HG03064 (cell line): ENCODE measurements around the gene BRIP1.
"Not testable (repeated sequence)": the region's sequence is repeated elsewhere in the genome, so short reads cannot be mapped to it uniquely, and the experiment has no call there.

Experiments
- ATAC-seq: cut with Tn5 transposase; IDR thresholded peaks from one replicate; pipeline ENCODE4 v1.9.1; 2021; ENCODE audit warnings: low read depth; ENCODE audit not compliant: unreplicated experiment

The BRIP1 gene

DNA sequence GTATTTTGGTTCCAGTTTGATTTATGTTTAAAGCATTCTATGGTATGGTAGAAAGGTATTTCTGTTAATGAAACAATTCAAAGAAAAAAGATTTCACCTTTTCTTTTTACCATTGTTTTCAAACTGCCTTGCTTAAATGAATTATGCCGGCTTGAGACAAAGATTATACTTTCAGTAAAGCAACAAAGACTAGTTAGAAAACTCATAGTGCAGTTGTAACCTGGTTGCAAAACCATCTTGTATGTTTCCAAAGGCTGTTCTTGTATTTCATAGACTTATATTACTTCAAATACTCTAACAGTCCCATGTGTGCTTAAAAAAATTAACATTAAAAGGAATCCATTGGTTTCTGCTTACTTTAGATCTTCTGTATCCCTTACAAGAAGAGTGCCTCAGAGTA, 153.8 kb downstream of the BRIP1 start:
- no peak for ATAC-seq

DNA sequence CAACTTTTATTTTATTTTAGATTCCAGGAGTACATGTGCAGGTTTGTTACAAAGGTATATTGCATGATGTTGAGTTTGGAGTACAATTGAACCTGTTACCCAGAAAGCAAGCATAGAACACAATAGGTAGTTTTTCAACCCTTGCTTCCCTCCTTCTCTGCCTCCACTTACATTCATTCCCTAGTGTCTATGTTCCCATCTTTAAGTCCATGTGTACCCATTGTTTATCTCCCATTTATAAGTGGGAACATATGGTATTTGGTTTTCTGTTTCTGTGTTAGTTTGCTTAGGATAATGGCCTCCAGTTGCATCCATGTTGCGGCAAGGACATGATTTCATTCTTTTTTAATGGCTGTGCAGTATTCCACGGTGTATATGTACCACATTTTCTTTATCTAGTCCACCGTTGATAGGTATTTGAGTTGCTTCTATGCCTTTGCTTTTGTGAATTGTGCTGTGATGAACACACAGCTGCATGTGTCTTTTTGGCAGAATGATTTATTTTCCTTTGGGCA, 158.3 kb downstream of the BRIP1 start:
- ATAC-seq: no peak

DNA sequence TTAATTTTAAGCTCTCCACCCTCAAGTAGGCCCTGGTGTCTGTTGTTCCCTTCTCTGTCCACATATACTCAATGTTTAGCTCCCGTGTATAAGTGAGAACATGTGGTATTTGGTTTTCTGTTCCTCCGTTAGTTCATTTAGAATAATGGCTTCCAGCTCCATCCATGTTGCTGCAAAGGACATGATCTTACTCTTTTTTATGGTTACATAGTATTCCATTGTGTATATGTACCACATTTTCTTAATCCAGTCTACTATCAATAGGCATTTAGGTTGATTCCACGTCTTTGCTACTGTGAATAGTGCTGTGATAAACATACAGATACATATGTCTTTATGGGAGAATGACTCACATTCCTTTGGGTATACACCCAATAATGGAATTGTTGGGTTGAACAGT, 160.9 kb downstream of the BRIP1 start:
- ATAC-seq: no peak

DNA sequence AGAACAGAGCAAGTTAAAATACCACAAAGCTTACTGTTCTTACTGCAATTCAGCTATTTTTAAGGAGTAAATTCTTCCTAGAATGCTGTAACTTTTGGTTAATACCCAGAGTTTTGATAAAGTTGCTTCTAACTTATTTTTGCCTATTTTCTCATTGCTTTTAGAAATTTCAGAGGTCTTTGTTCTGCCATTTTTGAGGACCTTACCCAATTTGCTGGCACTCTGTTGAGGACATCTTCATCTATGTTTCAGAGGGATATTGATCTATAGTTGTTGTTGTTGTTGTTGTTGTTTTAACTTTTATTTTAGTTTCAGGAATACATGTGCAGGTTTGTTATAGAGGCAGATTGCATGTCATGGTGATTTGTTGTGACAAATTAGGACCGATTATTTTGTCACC, 161.3 kb downstream of the BRIP1 start:
- no peak for ATAC-seq

DNA sequence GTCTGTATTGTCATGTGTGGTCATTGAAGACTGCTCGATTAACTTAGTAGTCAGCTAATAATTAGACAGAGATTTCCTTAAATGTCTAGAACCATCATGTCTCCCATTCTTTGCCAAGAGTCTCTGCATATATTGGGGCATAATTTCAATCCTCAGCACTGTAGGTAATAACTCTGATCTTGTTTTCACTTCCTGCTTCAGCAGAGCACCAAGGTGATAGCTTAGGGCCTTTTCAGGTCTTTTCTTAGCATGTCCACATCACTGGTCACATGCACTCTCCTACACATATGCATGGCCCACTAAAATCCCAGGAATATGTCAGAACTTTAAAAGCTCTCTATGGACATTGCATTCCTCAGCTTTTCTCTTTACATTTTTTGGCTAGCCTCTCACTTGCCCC, 162.0 kb downstream of the BRIP1 start:
- ATAC-seq: no peak

DNA sequence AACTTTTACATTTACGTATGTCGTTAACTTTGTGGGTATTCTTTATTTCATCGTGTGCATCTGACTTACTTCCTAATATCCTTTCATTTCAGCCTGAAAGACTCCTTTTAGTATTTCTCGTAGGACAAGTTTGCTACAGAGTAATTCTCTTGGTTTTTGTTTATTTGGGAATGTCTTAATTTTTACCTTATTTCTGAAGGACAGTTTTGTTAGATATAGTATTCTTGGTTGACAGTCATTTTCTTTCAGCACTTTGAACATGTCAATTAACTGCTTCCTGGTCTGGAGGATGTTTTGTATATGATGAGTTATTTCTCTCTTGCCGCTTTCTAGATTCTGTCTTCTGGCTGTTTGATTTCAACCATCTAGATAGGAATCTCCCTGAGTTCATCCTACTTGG, 163.1 kb downstream of the BRIP1 start:
- no peak for ATAC-seq

DNA sequence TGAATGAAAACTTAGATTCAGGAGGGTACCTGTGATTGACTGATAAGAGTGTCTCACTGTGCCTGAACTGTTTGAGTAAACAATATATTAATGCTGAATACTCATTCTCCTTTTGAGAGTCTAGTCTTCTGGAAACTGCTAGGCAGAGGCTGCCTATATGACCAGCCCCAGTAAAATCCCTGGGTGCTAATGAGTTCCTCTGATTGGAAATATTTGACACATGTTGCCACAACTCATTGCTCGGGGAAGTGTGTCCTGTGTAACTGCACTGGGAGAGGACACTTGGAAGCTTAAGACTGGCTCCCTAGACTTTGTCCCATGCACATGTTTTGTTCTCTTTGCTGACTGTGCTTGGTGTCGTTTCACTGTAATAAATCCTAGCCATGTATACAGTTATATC, 163.6 kb downstream of the BRIP1 start:
- ATAC-seq: no peak

DNA sequence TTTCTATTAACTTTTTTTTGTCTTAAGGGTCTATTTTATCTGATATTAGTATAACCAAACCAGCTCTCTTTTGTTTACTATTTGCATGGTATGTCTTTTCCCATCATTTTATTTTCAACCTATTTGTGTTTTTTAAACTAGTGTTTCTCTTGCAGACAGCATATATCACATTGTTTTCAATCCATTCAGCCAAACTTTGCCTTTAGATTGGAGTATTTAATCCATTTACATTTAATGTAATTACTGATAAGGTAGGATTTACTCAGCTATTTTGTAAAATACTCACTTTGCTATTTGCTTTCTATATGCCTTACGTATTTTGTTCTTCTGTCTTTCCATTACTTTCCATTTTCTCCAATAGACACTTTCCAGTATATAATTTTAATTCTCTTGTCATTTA, 164.3 kb downstream of the BRIP1 start:
- ATAC-seq: no peak

DNA sequence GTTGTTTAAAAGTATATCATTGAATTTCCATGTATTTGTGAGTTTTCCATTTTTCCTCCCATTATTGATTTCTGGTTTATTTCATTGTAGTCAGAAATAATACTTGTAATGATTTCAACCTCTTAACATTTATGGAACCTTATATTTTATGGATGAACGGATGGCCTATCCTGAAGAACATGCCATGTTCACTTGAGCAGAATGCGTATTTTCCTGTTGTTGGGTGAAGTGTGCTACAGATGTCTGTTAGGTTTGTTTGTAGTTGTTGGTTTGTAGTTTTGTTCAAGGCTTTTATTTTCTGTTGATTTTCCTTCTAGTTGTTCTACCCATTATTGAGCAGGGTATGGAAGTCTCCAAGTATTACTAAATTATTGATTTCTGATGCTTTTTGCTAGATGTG, 165.1 kb downstream of the BRIP1 start:
- ATAC-seq: no peak

DNA sequence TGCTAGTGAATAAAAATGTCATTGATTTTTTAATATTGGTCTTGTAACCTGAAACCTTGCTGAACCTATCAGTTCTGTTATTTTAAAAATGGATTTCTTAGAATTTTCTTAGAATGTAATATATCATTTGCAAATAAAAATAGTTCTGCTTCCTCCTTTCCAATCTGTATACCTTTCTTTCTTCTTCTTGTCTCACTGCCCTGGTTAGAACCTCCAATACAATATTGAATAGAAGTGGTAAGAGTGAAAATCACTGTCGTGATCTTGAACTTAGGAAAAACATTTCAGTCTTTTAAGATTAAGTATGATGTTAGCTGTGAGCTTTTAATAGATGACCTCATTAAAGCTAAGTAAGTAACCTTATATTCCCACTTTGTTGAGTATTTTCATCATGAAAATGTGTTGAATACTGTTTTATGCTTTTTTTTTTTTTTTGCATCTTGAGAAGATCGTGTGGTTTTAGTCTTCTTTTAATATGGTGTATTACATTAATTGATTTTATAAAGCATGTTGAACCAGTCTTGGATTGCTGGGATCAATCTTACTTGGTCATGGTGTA, 167.5 kb downstream of the BRIP1 start:
- no peak for ATAC-seq

DNA sequence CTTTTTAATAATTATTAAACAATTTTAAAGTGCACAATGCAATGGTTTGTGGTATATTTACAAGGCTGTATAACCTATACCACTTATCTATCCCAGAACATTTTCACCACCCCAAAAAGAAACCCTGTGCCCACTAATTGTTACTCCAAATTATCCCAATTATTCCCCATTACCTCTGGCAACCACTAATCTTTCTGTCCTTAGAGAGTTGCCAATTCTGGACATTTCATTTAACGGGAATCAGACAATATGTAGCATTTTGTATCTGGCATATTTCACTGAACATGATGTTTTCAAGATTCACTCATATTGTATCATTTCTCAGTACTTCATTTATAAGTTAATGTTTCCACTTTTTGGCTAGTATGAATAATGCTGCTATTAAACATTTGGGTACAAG, 169.2 kb downstream of the BRIP1 start:
- no peak for ATAC-seq

DNA sequence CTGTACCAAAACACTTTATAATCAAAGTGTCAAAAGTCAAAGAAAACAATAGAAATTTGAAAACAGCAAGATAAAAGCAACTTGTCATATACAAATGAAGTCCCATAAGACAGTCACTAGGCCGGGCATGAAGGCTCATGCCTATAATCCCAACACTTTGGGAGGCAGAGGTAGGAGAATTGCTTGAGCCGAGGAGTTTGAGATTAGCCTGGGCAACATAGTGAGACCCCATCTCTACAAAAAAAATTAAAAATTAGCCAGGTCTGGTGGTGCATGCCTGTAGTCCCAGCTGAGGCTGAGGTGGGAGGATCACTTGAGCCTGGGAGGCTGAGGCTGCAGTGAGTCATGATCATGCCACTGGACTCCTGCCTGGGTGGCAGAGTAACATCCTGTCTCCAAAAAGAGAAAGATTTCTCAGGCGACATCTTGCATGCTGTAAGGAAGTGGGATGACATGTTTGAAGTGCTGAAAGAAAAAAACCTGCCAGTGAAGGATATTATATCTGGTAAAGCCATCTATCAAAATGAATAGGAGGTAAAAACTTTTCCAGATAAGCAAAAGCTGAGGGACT, 173.6 kb downstream of the BRIP1 start:
- no peak for ATAC-seq

DNA sequence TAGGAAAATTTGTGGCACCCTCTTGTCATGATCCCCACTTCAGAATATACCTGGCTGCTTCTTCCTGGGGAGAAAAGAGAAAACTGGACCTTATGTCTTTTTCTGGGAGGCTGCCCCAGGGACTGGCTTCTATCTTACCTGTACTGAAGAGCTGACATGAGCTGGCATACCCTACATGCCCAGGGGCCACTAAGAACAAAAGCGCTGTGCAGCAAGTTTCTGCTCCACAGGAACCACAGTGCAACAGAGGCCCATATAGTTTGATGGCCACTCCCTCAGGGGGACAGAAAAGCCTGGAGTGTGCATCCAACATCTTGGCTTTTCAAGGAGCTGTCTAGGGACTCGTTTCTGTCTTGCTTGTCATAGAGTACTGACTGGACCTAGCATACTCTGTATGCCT, 175.6 kb downstream of the BRIP1 start:
- no peak for ATAC-seq

DNA sequence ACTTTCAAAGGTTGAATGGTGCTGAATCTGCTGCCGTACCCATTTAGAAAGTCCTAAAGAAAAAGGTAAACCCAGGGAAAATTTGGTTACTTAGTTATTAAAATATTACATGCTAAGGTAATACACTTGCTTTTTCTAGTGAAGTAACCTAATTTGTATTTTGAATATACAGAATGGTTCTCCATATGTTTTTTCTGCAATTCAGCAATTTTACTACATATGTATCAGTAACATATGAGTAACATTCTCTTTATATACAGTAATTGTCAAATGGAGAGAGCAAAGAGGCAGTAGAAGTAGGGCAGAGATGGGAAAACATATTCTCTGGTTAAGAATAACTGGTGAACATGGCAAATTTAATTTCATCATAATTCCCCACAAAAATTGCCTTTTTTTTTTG, 177.2 kb downstream of the BRIP1 start:
- ATAC-seq: no peak

DNA sequence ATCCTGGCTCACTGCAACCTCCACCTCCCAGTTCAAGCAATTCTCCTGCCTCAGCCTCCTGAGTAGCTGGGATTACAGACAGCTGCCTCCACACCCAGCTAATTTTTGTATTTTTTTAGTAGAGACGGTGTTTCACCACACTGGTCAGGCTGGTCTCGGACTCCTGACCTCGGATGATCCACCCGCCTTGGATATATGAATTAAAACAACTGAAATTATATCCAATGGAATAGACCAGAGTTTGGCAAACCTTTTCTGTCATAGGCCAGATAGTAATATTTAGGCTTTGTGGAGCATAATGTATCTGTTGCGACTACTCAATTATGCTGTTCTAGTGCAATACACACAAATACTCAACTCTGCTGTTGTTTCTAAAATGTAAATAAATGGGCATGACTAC, 178.5 kb downstream of the BRIP1 start:
- no peak for ATAC-seq

DNA sequence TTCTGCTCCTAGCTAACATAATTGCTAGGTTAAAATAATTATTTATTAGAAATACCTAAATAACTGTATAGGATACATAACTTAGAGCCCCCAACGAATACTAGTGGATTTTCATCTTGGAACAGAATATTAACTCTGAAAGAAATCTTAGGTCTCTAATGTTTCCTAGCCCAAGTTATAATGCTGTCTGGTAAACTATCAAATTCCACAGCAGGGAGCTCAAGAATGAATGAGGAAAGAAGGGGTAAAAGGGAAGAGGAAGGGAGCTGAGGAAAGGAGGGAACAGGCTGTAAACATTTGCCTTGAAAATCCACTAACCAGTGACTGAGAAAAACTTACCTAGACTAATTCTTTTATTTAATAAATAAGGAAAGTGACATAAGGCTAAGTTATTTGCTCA, 179.2 kb downstream of the BRIP1 start:
- ATAC-seq: no peak

DNA sequence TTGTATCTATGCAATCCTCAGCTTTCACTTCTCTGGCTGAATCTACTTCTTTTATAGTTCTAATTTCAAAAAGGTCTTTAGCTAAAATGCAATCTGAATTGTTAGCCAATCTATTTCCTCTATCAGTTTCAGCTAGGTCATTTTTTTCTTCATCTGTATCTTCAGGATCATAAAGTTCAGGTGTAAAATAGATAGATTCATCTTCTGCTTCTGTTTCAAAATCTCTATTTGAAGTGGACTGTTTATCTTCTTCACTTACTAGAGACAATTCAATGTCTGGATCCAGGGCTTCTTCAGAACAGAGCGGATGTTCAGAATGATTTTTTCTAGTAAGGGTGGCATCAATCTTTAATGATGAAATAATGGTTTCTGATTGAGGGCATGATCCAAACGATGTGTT, 179.9 kb downstream of the BRIP1 start:
- no peak for ATAC-seq

DNA sequence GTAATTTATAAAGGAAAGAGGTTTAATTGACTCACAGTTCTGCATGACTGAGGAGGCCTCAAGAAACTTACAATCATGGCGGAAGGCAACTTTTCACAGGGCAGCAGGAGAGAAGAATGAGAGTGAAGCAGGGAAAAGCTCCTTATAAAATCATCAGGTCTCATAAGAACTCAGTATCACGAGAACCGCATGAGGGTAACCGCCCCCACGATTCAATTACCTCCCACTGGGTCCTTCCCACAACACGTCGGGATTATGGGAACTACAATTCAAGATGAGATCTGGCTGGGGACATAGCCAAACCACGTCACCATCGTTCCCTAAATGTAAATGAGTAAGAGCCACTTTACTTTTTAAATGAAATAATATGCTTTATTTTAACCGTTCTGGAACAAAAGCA, 182.4 kb downstream of the BRIP1 start:
- ATAC-seq: no peak

DNA sequence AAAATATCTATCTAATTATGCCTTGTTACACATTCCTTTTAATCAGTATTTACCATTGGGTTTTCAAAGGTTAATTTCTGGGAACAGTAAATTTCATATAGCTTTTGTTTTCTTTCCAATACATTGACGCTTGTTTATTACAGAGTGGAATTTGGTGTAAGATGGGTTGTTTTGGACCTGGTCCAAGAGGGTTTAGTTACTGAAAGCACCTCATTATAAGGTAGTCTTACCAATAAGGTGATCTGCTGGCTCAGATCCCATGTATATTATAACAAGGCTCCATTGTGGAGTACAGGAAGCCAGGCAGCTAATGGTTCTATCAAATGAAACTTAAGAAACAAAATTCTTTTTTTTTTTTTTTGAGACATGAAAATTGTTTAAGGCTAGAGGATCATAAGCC, 185.0 kb downstream of the BRIP1 start:
- ATAC-seq: no peak

DNA sequence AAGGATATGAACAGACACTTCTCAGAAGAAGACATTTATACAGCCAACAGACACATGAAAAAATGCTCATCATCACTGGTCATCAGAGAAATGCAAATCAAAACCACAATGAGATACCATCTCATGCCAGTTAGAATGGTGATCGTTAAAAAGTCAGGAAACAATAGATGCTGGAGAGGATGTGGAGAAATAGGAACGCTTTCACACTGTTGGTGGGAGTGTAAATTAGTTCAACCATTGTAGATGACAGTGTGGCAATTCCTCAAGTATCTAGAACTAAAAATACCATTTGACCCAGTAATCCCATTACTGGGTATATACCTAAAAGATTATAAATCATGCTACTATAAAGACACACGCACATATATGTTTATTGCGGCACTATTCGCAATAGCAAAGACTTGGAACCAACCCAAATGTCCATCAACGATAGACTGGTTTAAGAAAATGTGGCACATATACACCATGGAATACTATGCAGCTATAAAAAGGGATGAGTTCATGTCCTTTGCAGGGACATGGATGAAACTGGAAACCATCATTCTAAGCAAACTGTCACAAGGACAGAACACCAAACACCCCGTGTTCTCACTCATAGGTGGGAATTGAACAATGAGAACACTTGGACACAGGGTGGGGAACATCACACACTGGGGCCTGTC, 186.0 kb downstream of the BRIP1 start:
- not testable (repeated sequence) for ATAC-seq

DNA sequence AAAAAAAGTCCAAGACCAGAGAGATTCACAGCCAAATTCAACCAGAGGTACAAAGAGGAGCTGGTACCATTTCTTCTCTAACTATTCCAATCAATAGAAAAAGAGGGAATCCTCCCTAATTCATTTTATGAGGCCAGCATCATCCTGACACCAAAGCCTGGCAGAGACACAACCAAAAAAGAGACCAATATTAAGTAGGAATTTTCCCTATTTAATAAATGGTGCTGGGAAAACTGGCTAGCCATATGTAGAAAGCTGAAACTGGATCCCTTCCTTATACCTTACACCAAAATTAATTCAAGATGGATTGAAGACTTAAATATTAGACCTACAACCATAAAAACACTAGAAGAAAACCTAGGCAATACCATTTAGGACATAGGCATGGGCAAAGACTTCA, 186.8 kb downstream of the BRIP1 start:
- not testable (repeated sequence) for ATAC-seq

DNA sequence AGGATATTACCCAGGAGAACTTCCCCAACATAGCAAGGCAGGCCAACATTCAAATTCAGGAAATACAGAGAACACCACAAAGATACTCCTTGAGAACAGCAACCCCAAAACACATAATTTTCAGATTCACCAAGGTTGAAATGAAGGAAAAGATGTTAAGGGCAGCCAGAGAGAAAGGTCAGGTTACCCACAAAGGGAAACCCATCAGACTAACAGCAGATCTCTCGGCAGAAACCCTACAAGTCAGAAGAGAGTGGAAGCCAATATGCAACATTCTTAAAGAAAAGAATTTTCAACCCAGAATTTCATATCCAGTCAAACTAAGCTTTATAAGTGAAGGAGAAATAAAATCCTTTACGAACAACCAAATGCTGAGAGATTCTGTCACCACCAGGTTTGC, 188.7 kb downstream of the BRIP1 start:
- not testable (repeated sequence) for ATAC-seq
